ENCODE data around the gene ARHGAP45.

GRCh38 chr19:1041272-1041834, 25.6 kb upstream of the ARHGAP45 start:
- TF ChIP-seq CHD1 (IDR thresholded peaks at IDR 0.05; ENCODE audit: low read length) = peak; percentile 63
- no peak for TF ChIP-seq ZSCAN29 (IDR thresholded peaks at IDR 0.05)
- TF ChIP-seq TCF3 (CRISPR knock-in tag; IDR thresholded peaks at IDR 0.05) = no peak
- TF ChIP-seq ZC3H11A (IDR thresholded peaks at IDR 0.05; ENCODE audit: low read depth, low read length) = no peak
- TF ChIP-seq SIX5 (IDR thresholded peaks at IDR 0.05; ENCODE audit: borderline replicate concordance in 1 of 2, insufficient read depth in 1 of 2, low read depth in 1 of 2, low read length in 2 of 2) = no peak
- TF ChIP-seq ZBTB43 (CRISPR knock-in tag; IDR thresholded peaks at IDR 0.05) = no peak
- no peak for TF ChIP-seq HCFC1 (IDR thresholded peaks at IDR 0.05; ENCODE audit: low read depth, low read length)
- no peak for TF ChIP-seq MAZ (CRISPR knock-in tag; conservative IDR thresholded peaks at IDR 0.05 in 1 of 2, IDR thresholded peaks at IDR 0.05 in 1 of 2)
- no peak for TF ChIP-seq ATF3 (IDR thresholded peaks at IDR 0.05)
- no peak for TF ChIP-seq ATF3 (CRISPR knock-in tag; conservative IDR thresholded peaks at IDR 0.05)
- no peak for TF ChIP-seq EP300 (IDR thresholded peaks at IDR 0.05; ENCODE audit: low read length)
- no peak for TF ChIP-seq FOXP1 (CRISPR knock-in tag; IDR thresholded peaks at IDR 0.05)
- TF ChIP-seq YY1 (IDR thresholded peaks at IDR 0.05; ENCODE audit: borderline replicate concordance in 1 of 3, control insufficient read depth in 1 of 3, extremely low read depth in 1 of 3, insufficient read depth in 3 of 3, insufficient read length in 1 of 3, insufficient replicate concordance in 2 of 3, low read depth in 1 of 3, low read length in 2 of 3) = no peak
